Liver (tissue), 9 donors: Measurements from ENCODE around the gene LHPP. TPM values are rescaled to one million over a fixed set of nuclear protein-coding genes. Genes with fewer than 3 reads are reported as not detected.

Experiments used
- DNase-seq: peaks from one replicate; pipeline ENCODE4 v3.0.0-alpha.2; 2017; ENCODE audit warnings: low spot score
- H3K27ac ChIP-seq, 2 donors: one replicate each; pipeline ENCODE4 v1.7.0; 2013; ENCODE audit warnings: inconsistent platforms in 2 of 2, low read length in 2 of 2, control low read depth in 1 of 2, low read depth in 1 of 2, mild to moderate bottlenecking in 1 of 2
- H3K27me3 ChIP-seq, 4 donors: one replicate each; pipeline versions ENCODE4 v1.6.1 to v1.7.0; 2013; ENCODE audit warnings: low read length in 3 of 4, inconsistent platforms in 1 of 4, mild to moderate bottlenecking in 1 of 4, moderate library complexity in 1 of 4; ENCODE audit not compliant: control insufficient read depth in 4 of 4, insufficient read depth in 4 of 4
- H3K36me3 ChIP-seq, 4 donors: one replicate each; pipeline versions ENCODE4 v1.6.1 to v1.7.0; 2013; ENCODE audit warnings: low read length in 3 of 4, mild to moderate bottlenecking in 3 of 4, low read depth in 1 of 4, moderate library complexity in 1 of 4; ENCODE audit not compliant: control insufficient read depth in 4 of 4, insufficient read depth in 3 of 4
- H3K4me1 ChIP-seq, 4 donors: one replicate each; pipeline versions ENCODE4 v1.6.1 to v1.7.0; 2013; ENCODE audit warnings: low read length in 3 of 4, mild to moderate bottlenecking in 3 of 4, moderate library complexity in 1 of 4; ENCODE audit not compliant: control insufficient read depth in 4 of 4, insufficient read depth in 4 of 4
- H3K4me3 ChIP-seq, 3 donors: one replicate each; pipeline versions ENCODE4 v1.6.1 to v1.7.0; 2013; ENCODE audit warnings: low read length in 3 of 3, control low read depth in 1 of 3, low read depth in 1 of 3, mild to moderate bottlenecking in 1 of 3
- H3K9ac ChIP-seq, 2 donors: one replicate each; pipeline ENCODE4 v1.7.0; 2013; ENCODE audit warnings: low read length in 2 of 2, mild to moderate bottlenecking in 2 of 2, moderate library complexity in 2 of 2, control low read depth in 1 of 2, low read depth in 1 of 2
- H3K9me3 ChIP-seq, 4 donors: one replicate each; pipeline versions ENCODE4 v1.6.1 to v1.7.0; 2013; ENCODE audit warnings: low read length in 3 of 4; ENCODE audit not compliant: control insufficient read depth in 4 of 4
- ATF3 ChIP-seq: IDR thresholded peaks from 2 replicates; pipeline ENCODE4 v1.6.1; 2016; ENCODE audit warnings: antibody characterized with exemption
- CTCF ChIP-seq: fragments of 150-350 bp; IDR thresholded peaks from 2 replicates; pipeline ENCODE4 v1.5.1; 2017; ENCODE audit warnings: improper control_type of control experiment, low read depth, low read length; ENCODE audit not compliant: missing input control
- EGR1 ChIP-seq, 2 donors: IDR thresholded peaks; 2 replicates each; pipeline ENCODE4 v1.6.1; 2016 to 2018; ENCODE audit warnings: antibody characterized with exemption in 2 of 2, low read depth in 2 of 2
- FOXA1 ChIP-seq: IDR thresholded peaks from 2 replicates; pipeline ENCODE4 v1.6.1; 2016; ENCODE audit warnings: antibody characterized with exemption
- FOXA2 ChIP-seq: IDR thresholded peaks from 2 replicates; pipeline ENCODE4 v1.6.1; 2016; ENCODE audit warnings: antibody characterized with exemption
- GABPA ChIP-seq, 2 donors: IDR thresholded peaks in 1 of 2; conservative IDR thresholded peaks in 1 of 2; 2 replicates each; pipeline ENCODE4 v1.6.1; 2016; ENCODE audit warnings: antibody characterized with exemption in 2 of 2, mild to moderate bottlenecking in 1 of 2, moderate library complexity in 1 of 2
- HNF4A ChIP-seq, 2 donors: conservative IDR thresholded peaks; 2 replicates each; pipeline ENCODE4 v1.6.1; 2016; ENCODE audit warnings: antibody characterized with exemption in 2 of 2, mild to moderate bottlenecking in 2 of 2
- HNF4G ChIP-seq: IDR thresholded peaks from 2 replicates; pipeline ENCODE4 v1.6.1; 2016; ENCODE audit warnings: antibody characterized with exemption
- JUND ChIP-seq, 2 donors: IDR thresholded peaks; 2 replicates each; pipeline ENCODE4 v1.6.1; 2016; ENCODE audit warnings: antibody characterized with exemption in 2 of 2
- MAX ChIP-seq: IDR thresholded peaks from 2 replicates; pipeline ENCODE4 v1.6.1; 2016; ENCODE audit warnings: antibody characterized with exemption
- NR2F2 ChIP-seq: IDR thresholded peaks from 2 replicates; pipeline ENCODE4 v1.6.1; 2016; ENCODE audit warnings: antibody characterized with exemption
- RAD21 ChIP-seq, 2 donors: IDR thresholded peaks; 2 replicates each; pipeline ENCODE4 v1.6.1; 2016; ENCODE audit warnings: antibody characterized with exemption in 2 of 2, mild to moderate bottlenecking in 2 of 2
- REST ChIP-seq: IDR thresholded peaks from 2 replicates; pipeline ENCODE4 v1.6.1; 2016; ENCODE audit warnings: antibody characterized with exemption, mild to moderate bottlenecking
- RXRA ChIP-seq, 2 donors: IDR thresholded peaks; 2 replicates each; pipeline ENCODE4 v1.6.1; 2017 to 2018; ENCODE audit warnings: antibody characterized with exemption in 2 of 2, mild to moderate bottlenecking in 1 of 2
- SP1 ChIP-seq: IDR thresholded peaks from 2 replicates; pipeline ENCODE4 v1.6.1; 2018; ENCODE audit warnings: antibody characterized with exemption, mild to moderate bottlenecking
- TAF1 ChIP-seq: conservative IDR thresholded peaks from 2 replicates; pipeline ENCODE4 v1.6.1; 2016; ENCODE audit warnings: antibody characterized with exemption, mild to moderate bottlenecking
- YY1 ChIP-seq: IDR thresholded peaks from 2 replicates; pipeline ENCODE4 v1.6.1; 2016; ENCODE audit warnings: antibody characterized with exemption, mild to moderate bottlenecking
- ZBTB33 ChIP-seq: IDR thresholded peaks from 2 replicates; pipeline ENCODE4 v1.6.1; 2016; ENCODE audit warnings: antibody characterized with exemption
- WGBS: extraction: QIAGEN DNeasy Blood & Tissue Kit; methylation state at CpG from one replicate; pipeline ENCODE4 v1.1.7; 2013; 5-methylcytosine and 5-hydroxymethylcytosine counted together
- polyA plus RNA-seq, 2 donors: library from polyadenylated mRNA; stranded (reverse) in 1 of 2; unstranded in 1 of 2; fragments of 200-250 nt in 1 of 2; fragments of >200 nt in 1 of 2; fragmentation: Nextera tagmentation in 1 of 2; extraction: Ambion mirVana in 1 of 2; gene quantifications; one replicate each; pipeline versions ENCODE4 v1.2.1 to v1.2.3, GENCODE V29; 2013 to 2015
- total RNA-seq, 2 donors: library from RNA; depleted of rRNA; stranded (reverse); fragments of >200 nt; gene quantifications; one replicate each; pipeline ENCODE4 v1.2.3, GENCODE V29; 2014
- donor health status: healthy.
- donor health status: healthy.
- donor health status: healthy.
- donor health status: healthy.
- donor health status: healthy.

Gene LHPP
- total and polyA plus RNA-seq, 4 donors, result 15.9 to 39.9 (median 26.2) TPM

GRCh38 chr10:124636271-124636995, 174.8 kb downstream of the LHPP start:
- peaks cover 0 to 1% (median 0%) of the 10 kb centered on the region in 4 donors for H3K36me3 ChIP-seq

More at GRCh38 chr10:124636271-124636995, 174.8 kb downstream of the LHPP start:
- TF ChIP-seq ZBTB33 (no peak), RXRA (IDR thresholded peaks at IDR 0.05) (no peak), JUND (IDR thresholded peaks at IDR 0.05) (no peak), SP1 (no peak), GABPA (IDR thresholded peaks at IDR 0.05 in 1 of 2, conservative IDR thresholded peaks at IDR 0.05 in 1 of 2) (no peak), EGR1 (IDR thresholded peaks at IDR 0.05; ENCODE audit: low read depth in 2 of 2) (no peak), ATF3 (no peak), YY1 (no peak), TAF1 (no peak), REST (no peak), HNF4G (no peak), MAX (no peak), FOXA2 (no peak), NR2F2 (no peak), CTCF (no peak), HNF4A (conservative IDR thresholded peaks at IDR 0.05) (no peak), FOXA1 (no peak), RAD21 (IDR thresholded peaks at IDR 0.05) (no peak)
- Histone ChIP-seq H3K4me1 (peaks cover 6 to 22% (median 12%) of the 10 kb centered on the region in 4 donors), H3K27me3 (no peaks in the 10 kb centered on the region), H3K9ac (no peak overlapping the region), H3K4me3 (no peak overlapping the region), H3K27ac (no peak overlapping the region), H3K9me3 (no peaks in the 10 kb centered on the region)
- DNase-seq, result no peak
- 86% methylated on average over 19 of the region's 19 CpGs for WGBS
